Adrenal gland (tissue), 12 donors: ENCODE results near the gene TANC1. TPM values are rescaled to one million over a fixed set of nuclear protein-coding genes. Genes with fewer than 3 reads are reported as not detected.

ENCODE experiments used
- DNase-seq, 7 donors: peaks; one replicate each; pipeline ENCODE4 v3.0.0-alpha.2; 2019 to 2020
- H3K27ac ChIP-seq, 5 donors: fragments of 200-600 bp; sonication (generic) in 4 of 5; 1 replicate in 3 of 5; 2 replicates in 2 of 5; pipeline versions ENCODE4 v1.5.1 to v1.8.0; 2016 to 2020; ENCODE audit warnings: mild to moderate bottlenecking in 1 of 5
- H3K27me3 ChIP-seq: fragments of 200-600 bp; 2 replicates; pipeline ENCODE4 v1.8.0; 2021
- H3K36me3 ChIP-seq, 2 donors: fragments of 200-600 bp; replicated peaks in 1 of 2; 1 replicate in 1 of 2; 2 replicates in 1 of 2; pipeline versions ENCODE4 v1.5.1 to v1.8.0; 2018 to 2022
- H3K4me1 ChIP-seq, 2 donors: fragments of 200-600 bp; replicated peaks in 1 of 2; 1 replicate in 1 of 2; 2 replicates in 1 of 2; pipeline versions ENCODE4 v1.5.1 to v1.8.0; 2018 to 2021
- H3K4me3 ChIP-seq, 4 donors: fragments of 200-600 bp; sonication (generic) in 3 of 4; one replicate each; pipeline ENCODE4 v1.5.1; 2016 to 2018
- H3K9me3 ChIP-seq, 3 donors: fragments of 200-600 bp; sonication (generic) in 1 of 3; replicated peaks in 1 of 3; 1 replicate in 2 of 3; 2 replicates in 1 of 3; pipeline versions ENCODE4 v1.5.1 to v1.8.0; 2016 to 2021
- POLR2A ChIP-seq, 2 donors: fragments of 450-650 bp; IDR thresholded peaks; one replicate each; pipeline ENCODE4 v1.6.1; 2017; ENCODE audit warnings: antibody characterized with exemption in 2 of 2, mild to moderate bottlenecking in 2 of 2, moderate library complexity in 1 of 2
- WGBS, 4 donors: extraction: QIAGEN DNeasy Blood & Tissue Kit in 2 of 4; methylation state at CpG; one replicate each; pipeline versions ENCODE4 v1.1.5 to v1.1.7; 2013 to 2017; 5-methylcytosine and 5-hydroxymethylcytosine counted together
- intact Hi-C, 2 donors: fragments of 100-400 bp; cut with DNase I; formaldehyde crosslinking; loops; one replicate each; pipeline versions ENCODE4 v1.14.1 to v1.15.0; 2022 to 2023
- polyA plus RNA-seq, 3 donors: library from polyadenylated mRNA; stranded (reverse); fragments of 200-250 nt in 2 of 3; fragments of 350-450 nt in 1 of 3; fragmentation: Illumina TruSeq in 1 of 3; extraction: RNeasy Lipid Tissue Mini Kit (QIAGEN cat#74804) in 1 of 3; gene quantifications; one replicate each; pipeline ENCODE4 v1.2.3, GENCODE V29; 2013 to 2014
- total RNA-seq, 9 donors: library from RNA; depleted of rRNA in 4 of 9; stranded (reverse); fragments of >200 nt in 4 of 9; fragments of 120-200 nt in 1 of 9; fragmentation: NEBNext Ultra II Directional in 1 of 9; extraction: Animal tissue kit (Norgen Biotek cat#: 25700) in 1 of 9; gene quantifications; one replicate each; pipeline versions ENCODE4 v1.1.0 to v1.2.4, GENCODE V29; 2013 to 2023
- TF ChIP-seq, protein P1 (sequence below), 6 experiments: fragments of 450-650 bp in 4 of 6; fragments of 200-600 bp in 2 of 6; sonication (generic) in 1 of 6; IDR thresholded peaks; 1 replicate in 5 of 6; 2 replicates in 1 of 6; pipeline versions ENCODE4 v1.5.1 to v1.8.0; 2016 to 2021; ENCODE audit warnings: antibody characterized with exemption in 6 of 6, mild to moderate bottlenecking in 2 of 6, moderate library complexity in 1 of 6
- donor health status: healthy with polysubstance abuse.
- donor health status: Bipolar disorder and iron deficiency.
- donor health status: DM: yes; HTN: yes; CAD: no.
- donor health status: DM: no; HTN: no; CAD: no.
- donor health status: DM: no; HTN: no; CAD: no.
- donor health status: DM: yes; HTN: yes; CAD: no.

Gene TANC1
- total and polyA plus RNA-seq, 12 donors: 14.1 to 53.3 (median 24.8) TPM

DNA sequence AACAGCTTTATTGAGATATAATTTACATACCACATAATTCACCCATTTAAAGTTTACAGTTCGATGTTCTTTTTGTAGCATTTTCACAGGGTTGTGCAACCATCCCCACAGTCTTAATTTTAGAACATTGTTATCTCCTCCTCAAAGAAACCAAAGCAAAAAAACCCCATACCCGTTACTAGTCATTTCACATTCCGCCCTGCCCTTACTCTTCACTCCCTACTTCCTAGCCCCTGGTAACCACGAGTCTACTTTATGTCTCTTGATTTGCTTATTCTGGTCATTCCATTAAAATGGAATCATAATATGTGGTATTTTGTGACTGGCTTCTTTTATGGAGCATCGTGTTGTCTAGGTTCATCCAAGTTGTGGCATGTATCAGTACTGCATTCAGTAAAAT lies 137.7 kb downstream of the TANC1 start:
- no peaks in the 10 kb centered on the region for H3K36me3 ChIP-seq
- 70 to 76% (median 72%) methylated on average over 5 of the region's 5 CpGs for WGBS, 4 donors

DNA sequence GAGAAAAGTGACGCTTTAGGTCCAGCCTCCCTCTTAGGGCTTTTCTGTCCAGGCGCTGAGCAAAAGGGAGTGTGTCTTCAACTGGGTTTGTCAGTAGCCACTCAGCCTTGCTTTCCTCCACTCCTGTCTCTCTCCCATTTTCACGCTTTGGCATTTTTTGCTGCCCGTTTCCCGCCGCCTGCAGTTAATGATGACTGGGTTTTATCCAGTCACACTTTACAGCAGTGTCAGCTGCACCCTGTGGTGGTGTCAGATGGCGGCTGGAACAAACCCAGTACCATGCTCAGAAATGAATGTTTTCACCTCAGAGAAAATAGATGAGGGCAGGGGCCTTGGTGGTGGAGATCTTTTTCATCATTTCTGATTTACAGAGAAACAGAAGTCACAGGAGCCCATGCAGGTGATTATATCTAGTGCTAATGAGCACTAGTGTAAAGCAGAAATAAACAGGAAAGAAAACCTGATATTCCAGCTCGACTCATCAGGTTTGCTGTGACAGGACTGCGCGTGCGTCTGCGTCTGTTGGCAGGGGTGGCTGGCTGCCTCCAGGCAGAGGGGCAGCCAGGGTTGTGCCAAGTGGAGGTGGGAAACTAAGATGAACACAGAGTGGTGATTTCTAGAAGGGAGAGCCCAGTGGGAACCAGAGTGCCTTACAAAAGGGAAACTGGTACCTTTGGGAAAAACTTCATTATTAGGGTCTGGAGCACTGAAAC lies 139.9 kb downstream of the TANC1 start:
- 92 to 94% (median 93%) methylated on average over 12 of the region's 12 CpGs for WGBS, 4 donors
- Histone ChIP-seq H3K9me3 (no peaks in the 10 kb centered on the region), H3K4me3 (no peak overlapping the region), H3K27ac (no peak overlapping the region), H3K4me1 (no peaks in the 10 kb centered on the region), H3K27me3 (no peaks in the 10 kb centered on the region), H3K36me3 (no peaks in the 10 kb centered on the region)
- DNase-seq: no peak
- intact Hi-C loops: no loop called here
- TF ChIP-seq, protein P1, sequence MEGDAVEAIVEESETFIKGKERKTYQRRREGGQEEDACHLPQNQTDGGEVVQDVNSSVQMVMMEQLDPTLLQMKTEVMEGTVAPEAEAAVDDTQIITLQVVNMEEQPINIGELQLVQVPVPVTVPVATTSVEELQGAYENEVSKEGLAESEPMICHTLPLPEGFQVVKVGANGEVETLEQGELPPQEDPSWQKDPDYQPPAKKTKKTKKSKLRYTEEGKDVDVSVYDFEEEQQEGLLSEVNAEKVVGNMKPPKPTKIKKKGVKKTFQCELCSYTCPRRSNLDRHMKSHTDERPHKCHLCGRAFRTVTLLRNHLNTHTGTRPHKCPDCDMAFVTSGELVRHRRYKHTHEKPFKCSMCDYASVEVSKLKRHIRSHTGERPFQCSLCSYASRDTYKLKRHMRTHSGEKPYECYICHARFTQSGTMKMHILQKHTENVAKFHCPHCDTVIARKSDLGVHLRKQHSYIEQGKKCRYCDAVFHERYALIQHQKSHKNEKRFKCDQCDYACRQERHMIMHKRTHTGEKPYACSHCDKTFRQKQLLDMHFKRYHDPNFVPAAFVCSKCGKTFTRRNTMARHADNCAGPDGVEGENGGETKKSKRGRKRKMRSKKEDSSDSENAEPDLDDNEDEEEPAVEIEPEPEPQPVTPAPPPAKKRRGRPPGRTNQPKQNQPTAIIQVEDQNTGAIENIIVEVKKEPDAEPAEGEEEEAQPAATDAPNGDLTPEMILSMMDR (IDR thresholded peaks at IDR 0.05): no peak
- TF ChIP-seq POLR2A (IDR thresholded peaks at IDR 0.05): no peak

More for the DNA sequence above, 137.7 kb downstream of the TANC1 start:
- H3K27me3 ChIP-seq: no peaks in the 10 kb centered on the region
- H3K4me3 ChIP-seq: no peak overlapping the region
- no peak for DNase-seq
- TF ChIP-seq, protein P1 (IDR thresholded peaks at IDR 0.05): no peak
- no peak for TF ChIP-seq POLR2A (IDR thresholded peaks at IDR 0.05)
- intact Hi-C loops: no loop called here
- no peaks in the 10 kb centered on the region for H3K9me3 ChIP-seq
- H3K27ac ChIP-seq: no peak overlapping the region
- H3K4me1 ChIP-seq: peaks cover 0 to 8% of the 10 kb centered on the region in 2 donors

DNA sequence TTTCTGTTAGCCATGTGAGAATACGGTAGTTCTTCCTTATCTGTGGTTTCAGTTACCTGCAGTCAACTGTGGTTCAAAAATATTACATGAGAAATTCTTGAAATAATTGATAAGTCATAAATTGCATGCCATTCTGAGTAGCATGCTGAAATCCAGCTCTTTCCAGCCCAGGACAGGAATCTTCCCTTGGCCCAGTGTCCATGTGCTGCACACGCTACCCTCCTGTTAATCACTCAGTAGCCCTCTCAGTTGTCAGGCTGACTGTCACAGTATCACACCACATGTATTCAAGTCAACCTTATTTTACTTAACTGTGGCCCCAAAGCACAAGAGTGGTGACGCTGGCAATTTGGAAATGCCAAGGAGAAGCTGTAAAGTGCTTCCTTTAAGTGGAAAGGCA lies 141.1 kb downstream of the TANC1 start:
- Histone ChIP-seq H3K9me3 (no peaks in the 10 kb centered on the region), H3K27ac (no peak overlapping the region), H3K4me1 (no peaks in the 10 kb centered on the region), H3K27me3 (no peaks in the 10 kb centered on the region), H3K4me3 (no peak overlapping the region), H3K36me3 (no peaks in the 10 kb centered on the region)
- TF ChIP-seq, protein P1 (IDR thresholded peaks at IDR 0.05): no peak
- no peak for TF ChIP-seq POLR2A (IDR thresholded peaks at IDR 0.05)
- WGBS, 4 donors: 91 to 95% (median 93%) methylated on average over 3 of the region's 3 CpGs
- DNase-seq: no peak
- intact Hi-C loops: no loop called here

DNA sequence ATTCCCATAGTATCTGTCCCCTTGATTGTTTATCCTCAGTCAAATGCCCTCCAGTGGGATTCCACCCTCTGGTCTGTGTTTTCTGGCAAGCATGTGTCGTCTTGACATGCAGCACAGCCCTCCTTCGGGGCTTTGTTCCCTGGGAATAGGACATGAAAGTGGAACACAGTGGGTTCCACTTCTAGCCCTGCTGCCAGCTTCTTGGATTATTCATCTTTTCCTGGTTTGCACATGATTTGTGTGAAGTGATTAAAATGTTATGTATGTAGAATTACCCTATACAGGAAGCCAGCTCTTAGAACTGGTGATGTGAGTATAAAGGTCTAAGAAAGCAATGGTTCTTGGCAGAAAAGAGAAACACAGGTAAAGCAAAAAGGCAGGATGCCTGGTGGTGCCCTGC lies 142.3 kb downstream of the TANC1 start:
- 92 to 98% (median 96%) methylated on average over 2 of the region's 2 CpGs for WGBS, 4 donors
- no peaks in the 10 kb centered on the region for H3K4me1 ChIP-seq
- H3K4me3 ChIP-seq: no peak overlapping the region
- intact Hi-C loops: loop anchor here in 1 of 2 donors (10.0 kb wide), 1 partner anchor 146 kb away; the partner anchor contains the start of gene TANC1
- no peaks in the 10 kb centered on the region for H3K36me3 ChIP-seq
- H3K9me3 ChIP-seq: no peaks in the 10 kb centered on the region
- TF ChIP-seq, protein P1 (IDR thresholded peaks at IDR 0.05): no peak
- TF ChIP-seq POLR2A (IDR thresholded peaks at IDR 0.05): no peak
- H3K27me3 ChIP-seq: no peaks in the 10 kb centered on the region
- no peak overlapping the region for H3K27ac ChIP-seq
- no peak for DNase-seq
